ENCODE results near the gene ASB3.
"Not testable (repeated sequence)": the region's sequence is repeated elsewhere in the genome, so short reads cannot be mapped to it uniquely, and the experiment has no call there.

ASB3 gene
- total RNA-seq: 16.5 to 42.6 (median 31.4) reads per million in 3 experiments

- peak; percentile 87 for DNase-seq
Observed at GRCh38 chr2:53786705-53787613, at the start of gene ASB3, which contains the start of gene ERLEC1. ASB3 (minus strand) TSS chr2:53786953; CDS start chr2:53765572, 21,381 bp downstream. ERLEC1 (plus strand) TSS chr2:53787044; CDS start chr2:53787211, 167 bp downstream.

GRCh38 chr2:53829980-53830290 lies 43.2 kb upstream of the ASB3 start:
- not testable (repeated sequence) for DNase-seq

- no peak for DNase-seq
Observed at GRCh38 chr2:53829273-53829979, 42.7 kb upstream of the ASB3 start.

GRCh38 chr2:53828331-53828730 lies 41.6 kb upstream of the ASB3 start:
- DNase-seq: no peak

- DNase-seq: no peak
Observed at GRCh38 chr2:53827398-53828175, 40.8 kb upstream of the ASB3 start.

GRCh38 chr2:53826587-53827397 lies 40.0 kb upstream of the ASB3 start:
- no peak for DNase-seq

GRCh38 chr2:53826030-53826410 lies 39.3 kb upstream of the ASB3 start:
- no peak for DNase-seq

- DNase-seq: not testable (repeated sequence)
Observed at GRCh38 chr2:53823639-53824038, 36.9 kb upstream of the ASB3 start.

GRCh38 chr2:53821810-53822209 lies 35.1 kb upstream of the ASB3 start:
- DNase-seq: no peak

GRCh38 chr2:53820711-53821110 lies 34.0 kb upstream of the ASB3 start:
- no peak for DNase-seq

GRCh38 chr2:53820048-53820447 lies 33.3 kb upstream of the ASB3 start:
- DNase-seq: no peak

- DNase-seq: no peak
Observed at GRCh38 chr2:53819634-53820033, 32.9 kb upstream of the ASB3 start.

GRCh38 chr2:53818854-53819435 lies 32.2 kb upstream of the ASB3 start:
- DNase-seq: no peak

- no peak for DNase-seq
Observed at GRCh38 chr2:53813151-53813550, 26.4 kb upstream of the ASB3 start.

GRCh38 chr2:53811601-53812000 lies 24.8 kb upstream of the ASB3 start:
- no peak for DNase-seq

GRCh38 chr2:53802617-53803151 lies 15.9 kb upstream of the ASB3 start:
- no peak for DNase-seq

GRCh38 chr2:53801547-53801946 lies 14.8 kb upstream of the ASB3 start:
- no peak for DNase-seq

- DNase-seq: no peak
Observed at GRCh38 chr2:53793821-53794220, 7.1 kb upstream of the ASB3 start.

- no peak for DNase-seq
Observed at GRCh38 chr2:53793261-53793660, 6.5 kb upstream of the ASB3 start.

- peak; percentile 5 for DNase-seq
Observed at GRCh38 chr2:53787614-53788289, 999 bp upstream of the ASB3 start.

GRCh38 chr2:53786352-53786704 lies 425 bp downstream of the ASB3 start:
- DNase-seq: peak; percentile 32

Data from central memory CD4-positive, alpha-beta T cell (primary cell).